NCI-H524 (cell line): ENCODE results near the gene CDV3.

Experiments
- DNase-seq, 2 experiments: peaks; one replicate each; lab custom pipeline; 2025; lab: John Stamatoyannopoulos, UW

The CDV3 gene

GRCh38 chr3:133606902-133607301, 33.4 kb downstream of the CDV3 start:
- no peak for DNase-seq

GRCh38 chr3:133607816-133608215, 34.3 kb downstream of the CDV3 start:
- no peak for DNase-seq

- DNase-seq, result no peak
Observed at GRCh38 chr3:133608388-133608787, 34.9 kb downstream of the CDV3 start.

- no peak for DNase-seq
Observed at GRCh38 chr3:133610031-133610430, 36.5 kb downstream of the CDV3 start.

GRCh38 chr3:133611534-133611933, 38.0 kb downstream of the CDV3 start:
- DNase-seq, result no peak

- no peak for DNase-seq
Observed at GRCh38 chr3:133620066-133620784, 46.7 kb downstream of the CDV3 start.

- DNase-seq, result no peak
Observed at GRCh38 chr3:133627789-133628188, 54.3 kb downstream of the CDV3 start.

GRCh38 chr3:133629146-133629545, 55.7 kb downstream of the CDV3 start:
- no peak for DNase-seq

- DNase-seq, result no peak
Observed at GRCh38 chr3:133633439-133633838, 60.0 kb downstream of the CDV3 start.
